Sigmoid colon (tissue), 3 donors: ENCODE results near the gene CEP43.

ENCODE experiments used
- CTCF ChIP-seq, 4 experiments: fragments of 450-650 bp in 3 of 4; fragments of 200-600 bp in 1 of 4; IDR thresholded peaks; one replicate each; pipeline ENCODE4 v1.5.1; 2016 to 2019; ENCODE audit warnings: antibody characterized with exemption in 4 of 4, mild to moderate bottlenecking in 3 of 4, moderate library complexity in 2 of 4
- POLR2A ChIP-seq, 2 donors: fragments of 450-650 bp; IDR thresholded peaks; one replicate each; pipeline ENCODE4 v1.6.1; 2016; ENCODE audit warnings: antibody characterized with exemption in 2 of 2, mild to moderate bottlenecking in 2 of 2, moderate library complexity in 2 of 2

- TF ChIP-seq CTCF (IDR thresholded peaks at IDR 0.05): no peak
- TF ChIP-seq POLR2A (IDR thresholded peaks at IDR 0.05): no peak
Measured at GRCh38 chr6:167015302-167015701, 16.1 kb downstream of the CEP43 start.
